SK-N-SH treated with all-trans-retinoic acid at 6 μM for 48 hours (cell line): ENCODE measurements around the gene CARD14.
A peak's percentile ranks its signal among the peaks of the same experiment; 100 is the strongest.

Source experiments
- ATAC-seq: fragments of 200-7000 bp; cut with Tn5 transposase; 3 replicates; pipeline ENCODE4 v1.9.1; 2020; ENCODE audit warnings: mild to moderate bottlenecking, moderate library complexity
- ARNTL ChIP-seq: fragments of 450-650 bp; formaldehyde crosslinking; IDR thresholded peaks from 2 replicates; pipeline ENCODE4 v1.5.0; 2020; ENCODE audit warnings: low read depth, mild to moderate bottlenecking, moderate library complexity, borderline replicate concordance
- BACH2 ChIP-seq: fragments of 250-450 bp; sonication (Bioruptor Pico); IDR thresholded peaks from 2 replicates; pipeline ENCODE4 v1.9.0; 2021; ENCODE audit warnings: mild to moderate bottlenecking, borderline replicate concordance
- CREB5 ChIP-seq: fragments of 250-450 bp; sonication (Bioruptor Pico); IDR thresholded peaks from 2 replicates; pipeline ENCODE4 v1.5.1; 2020; ENCODE audit warnings: low read depth, mild to moderate bottlenecking, moderate library complexity
- CSDC2 ChIP-seq: fragments of 250-450 bp; sonication (Bioruptor Pico); IDR thresholded peaks from 2 replicates; pipeline ENCODE4 v1.5.0; 2020; ENCODE audit warnings: mild to moderate bottlenecking, moderate library complexity
- CSRNP3 ChIP-seq: fragments of 250-450 bp; sonication (Bioruptor Pico); IDR thresholded peaks from 2 replicates; pipeline ENCODE4 v1.5.1; 2021; ENCODE audit warnings: mild to moderate bottlenecking, moderate library complexity
- ESRRG ChIP-seq: fragments of 250-450 bp; sonication (Bioruptor Pico); IDR thresholded peaks from 2 replicates; pipeline ENCODE4 v1.6.1; 2021; ENCODE audit warnings: mild to moderate bottlenecking
- GLIS3 ChIP-seq: fragments of 250-450 bp; sonication (Bioruptor Pico); IDR thresholded peaks from 2 replicates; pipeline ENCODE4 v1.5.0; 2020; ENCODE audit warnings: mild to moderate bottlenecking, moderate library complexity
- ISL1 ChIP-seq: fragments of 250-450 bp; sonication (Bioruptor Pico); IDR thresholded peaks from 2 replicates; pipeline ENCODE4 v2.1.2; 2022; ENCODE audit warnings: mild to moderate bottlenecking, moderate library complexity
- OSR1 ChIP-seq: fragments of 250-450 bp; sonication (Bioruptor Pico); IDR thresholded peaks from 2 replicates; pipeline ENCODE4 v1.8.0; 2022; ENCODE audit warnings: moderate library complexity, mild to moderate bottlenecking, inconsistent platforms
- PATZ1 ChIP-seq: fragments of 250-450 bp; sonication (Bioruptor Pico); IDR thresholded peaks from 2 replicates; pipeline ENCODE4 v1.8.0; 2020; ENCODE audit warnings: mild to moderate bottlenecking, moderate library complexity, borderline replicate concordance
- POU6F1 ChIP-seq: fragments of 250-450 bp; sonication (Bioruptor Pico); IDR thresholded peaks from 2 replicates; pipeline ENCODE4 v1.8.0; 2021; ENCODE audit warnings: low read depth, mild to moderate bottlenecking, moderate library complexity, borderline replicate concordance
- PPARA ChIP-seq: fragments of 250-450 bp; sonication (Bioruptor Pico); IDR thresholded peaks from 2 replicates; pipeline ENCODE4 v1.5.0; 2020; ENCODE audit warnings: mild to moderate bottlenecking, borderline replicate concordance
- RARB ChIP-seq: fragments of 250-450 bp; sonication (Bioruptor Pico); IDR thresholded peaks from 2 replicates; pipeline ENCODE4 v1.8.0; 2021; ENCODE audit warnings: mild to moderate bottlenecking, moderate library complexity
- SNAI2 ChIP-seq: fragments of 250-450 bp; sonication (Bioruptor Pico); IDR thresholded peaks from 2 replicates; pipeline ENCODE4 v1.5.0; 2020; ENCODE audit warnings: mild to moderate bottlenecking, moderate library complexity
- TOX ChIP-seq: fragments of 250-450 bp; sonication (Bioruptor Pico); IDR thresholded peaks from 2 replicates; pipeline ENCODE4 v1.8.0; 2021; ENCODE audit warnings: mild to moderate bottlenecking, moderate library complexity, borderline replicate concordance
- ZC3H10 ChIP-seq: fragments of 250-450 bp; sonication (Bioruptor Pico); IDR thresholded peaks from 2 replicates; pipeline ENCODE4 v1.5.1; 2021; ENCODE audit warnings: mild to moderate bottlenecking, moderate library complexity
- ZFP3 ChIP-seq: fragments of 250-450 bp; sonication (Bioruptor Pico); IDR thresholded peaks from 2 replicates; pipeline ENCODE4 v1.5.0; 2020; ENCODE audit warnings: mild to moderate bottlenecking, moderate library complexity
- ZFP30 ChIP-seq: fragments of 450-650 bp; formaldehyde crosslinking; IDR thresholded peaks from 2 replicates; pipeline ENCODE4 v1.5.0; 2022; ENCODE audit warnings: mild to moderate bottlenecking, moderate library complexity
- ZNF565 ChIP-seq: fragments of 450-650 bp; formaldehyde crosslinking; conservative IDR thresholded peaks from 2 replicates; pipeline ENCODE4 v1.5.0; 2020; ENCODE audit warnings: low read depth, mild to moderate bottlenecking, moderate library complexity
- ZNF70 ChIP-seq: fragments of 450-650 bp; formaldehyde crosslinking; IDR thresholded peaks from 2 replicates; pipeline ENCODE4 v1.5.0; 2020; ENCODE audit warnings: mild to moderate bottlenecking, moderate library complexity
- ZNF8 ChIP-seq: fragments of 450-650 bp; formaldehyde crosslinking; IDR thresholded peaks from 2 replicates; pipeline ENCODE4 v1.5.0; 2020; ENCODE audit warnings: mild to moderate bottlenecking, moderate library complexity

The CARD14 gene

GRCh38 chr17:80142929-80143328 is 26.9 kb upstream of the CARD14 start:
- no peak for TF ChIP-seq ZNF70 (CRISPR knock-in tag)
- no peak for TF ChIP-seq ISL1 (CRISPR knock-in tag)
- no peak for TF ChIP-seq PPARA (CRISPR knock-in tag)
- TF ChIP-seq CSRNP3 (CRISPR knock-in tag) = no peak
- TF ChIP-seq ESRRG (CRISPR knock-in tag) = no peak
- no peak for TF ChIP-seq POU6F1 (CRISPR knock-in tag)
- ATAC-seq = no peak

- TF ChIP-seq PATZ1 (CRISPR knock-in tag) = no peak
- TF ChIP-seq CREB5 (CRISPR knock-in tag) = no peak
- TF ChIP-seq ZFP3 (CRISPR knock-in tag) = no peak
- TF ChIP-seq ZFP30 = no peak
- no peak for TF ChIP-seq GLIS3 (CRISPR knock-in tag)
- TF ChIP-seq ISL1 (CRISPR knock-in tag) = no peak
- no peak for TF ChIP-seq OSR1 (CRISPR knock-in tag)
- no peak for TF ChIP-seq RARB
- no peak for TF ChIP-seq ESRRG (CRISPR knock-in tag)
- TF ChIP-seq, all 23 proteins: peak for 0
- no peak for ATAC-seq
Measured at GRCh38 chr17:80145076-80146075, 24.5 kb upstream of the CARD14 start.

- TF ChIP-seq TOX (no peak), GLIS3 (CRISPR knock-in tag) (no peak), ESRRG (CRISPR knock-in tag) (no peak), ZFP3 (CRISPR knock-in tag) (no peak), ZC3H10 (CRISPR knock-in tag) (no peak), CSDC2 (CRISPR knock-in tag) (no peak), ZNF70 (CRISPR knock-in tag) (no peak), CSRNP3 (CRISPR knock-in tag) (no peak), POU6F1 (CRISPR knock-in tag) (no peak), SNAI2 (CRISPR knock-in tag) (no peak), BACH2 (CRISPR knock-in tag) (no peak), CREB5 (CRISPR knock-in tag) (no peak), OSR1 (CRISPR knock-in tag) (no peak), PPARA (CRISPR knock-in tag) (no peak), ARNTL (CRISPR knock-in tag) (no peak), ZNF565 (no peak), ZNF8 (CRISPR knock-in tag) (no peak), ISL1 (CRISPR knock-in tag) (no peak), PATZ1 (CRISPR knock-in tag) (no peak)
- ATAC-seq = peak; percentile 14
Measured at GRCh38 chr17:80146121-80147034, 23.5 kb upstream of the CARD14 start.
